K562 (cell line): ENCODE data around the gene GASK1A. TPM values are rescaled to one million over a fixed set of nuclear protein-coding genes. Genes with fewer than 3 reads are reported as not detected.

Source experiments
- CREB5 ChIP-seq: fragments of 250-450 bp; sonication (Bioruptor Pico); IDR thresholded peaks from 2 replicates; pipeline ENCODE4 v1.5.0; 2020; ENCODE audit warnings: mild to moderate bottlenecking
- CREBBP ChIP-seq: IDR thresholded peaks from one replicate; pipeline ENCODE4 v1.6.1; 2012; ENCODE audit warnings: low read depth, mild to moderate bottlenecking, control low read depth, inconsistent platforms, low read length
- FOXM1 ChIP-seq, 2 experiments: fragments of 450-650 bp in 1 of 2; sonication (generic) in 1 of 2; formaldehyde crosslinking in 1 of 2; IDR thresholded peaks; 2 replicates each; pipeline versions ENCODE4 v1.6.1 to v1.9.0; 2017 to 2022; ENCODE audit warnings: low read depth in 2 of 2, mild to moderate bottlenecking in 2 of 2, missing genetic modification reagents in 1 of 2, moderate library complexity in 1 of 2
- GTF2F1 ChIP-seq: IDR thresholded peaks from 2 replicates; pipeline ENCODE4 v1.6.1; 2011; ENCODE audit warnings: low read depth, low read length, improper control_type of control experiment
- HMG20B ChIP-seq: fragments of 250-450 bp; sonication (Bioruptor Pico); IDR thresholded peaks from 2 replicates; pipeline ENCODE4 v1.5.0; 2021; ENCODE audit warnings: mild to moderate bottlenecking
- MBD2 ChIP-seq: sonication (generic); IDR thresholded peaks from 2 replicates; pipeline ENCODE4 v1.6.1; 2016; ENCODE audit warnings: low read depth, borderline replicate concordance
- MCM5 ChIP-seq: fragments of 450-650 bp; IDR thresholded peaks from 2 replicates; pipeline ENCODE4 v1.6.1; 2016; ENCODE audit warnings: low read depth
- MLLT1 ChIP-seq, 2 experiments: fragments of 450-650 bp; IDR thresholded peaks; 2 replicates each; pipeline ENCODE4 v1.6.1; 2016
- MTF1 ChIP-seq: fragments of 250-450 bp; sonication (Bioruptor Pico); IDR thresholded peaks from 2 replicates; pipeline ENCODE4 v1.9.0; 2021; ENCODE audit warnings: moderate library complexity, mild to moderate bottlenecking, inconsistent platforms, borderline replicate concordance
- NCOA2 ChIP-seq, 2 experiments: fragments of 450-650 bp; IDR thresholded peaks; 2 replicates each; pipeline ENCODE4 v1.6.1; 2018; ENCODE audit warnings: mild to moderate bottlenecking in 2 of 2, moderate library complexity in 1 of 2; ENCODE audit not compliant: partially characterized antibody in 2 of 2
- RAD21 ChIP-seq, 2 experiments: fragments of 250-450 bp in 1 of 2; fragments of 450-650 bp in 1 of 2; sonication (Bioruptor Pico) in 1 of 2; formaldehyde crosslinking in 1 of 2; IDR thresholded peaks in 1 of 2; conservative IDR thresholded peaks in 1 of 2; 2 replicates each; pipeline versions ENCODE4 v1.4.0 to v1.8.0; 2020 to 2022; ENCODE audit warnings: mild to moderate bottlenecking in 2 of 2, moderate library complexity in 1 of 2
- REST ChIP-seq, 2 experiments: fragments of 450-650 bp; formaldehyde crosslinking in 1 of 2; IDR thresholded peaks; 2 replicates each; pipeline versions ENCODE4 v1.4.0 to v1.6.1; 2014 to 2020; ENCODE audit warnings: mild to moderate bottlenecking in 2 of 2, borderline replicate concordance in 1 of 2, low read depth in 1 of 2
- XRCC5 ChIP-seq: fragments of 200-400 bp; formaldehyde crosslinking; IDR thresholded peaks from 2 replicates; pipeline ENCODE4 v1.6.1; 2017; ENCODE audit warnings: low read depth, mild to moderate bottlenecking, low read length
- ZNF644 ChIP-seq: fragments of 200-800 bp; sonication (Bioruptor generic); IDR thresholded peaks from 2 replicates; pipeline ENCODE4 v1.6.1; 2016; ENCODE audit warnings: low read depth, missing genetic modification characterization, missing compliant biosample characterization
- ZNF668 ChIP-seq: fragments of 250-450 bp; sonication (Bioruptor Pico); IDR thresholded peaks from 2 replicates; pipeline ENCODE4 v1.8.0; 2022; ENCODE audit warnings: mild to moderate bottlenecking, inconsistent platforms
- polyA plus RNA-seq, 8 experiments: library from polyadenylated mRNA; depleted of rRNA in 4 of 8; stranded (reverse) in 5 of 8; unstranded in 3 of 8; fragments of >200 nt; fragmentation: Nextera tagmentation in 2 of 8; fragmentation: Illumina TruSeq in 1 of 8; extraction: Ambion mirVana in 2 of 8; extraction: Trizol in 1 of 8; gene quantifications; 2 replicates each; pipeline versions ENCODE4 v1.2.1 to v1.2.3, GENCODE V29; 2011 to 2014; ENCODE audit warnings: inconsistent platforms in 1 of 8, missing spikeins in 1 of 8
- total RNA-seq, 7 experiments: library from RNA; depleted of rRNA in 6 of 7; stranded (reverse); fragments of >200 nt in 6 of 7; fragmentation: Illumina TruSeq in 2 of 7; extraction: Trizol in 2 of 7; gene quantifications; 2 replicates each; pipeline versions ENCODE4 v1.2.1 to v1.2.3, GENCODE V29; 2011 to 2021; ENCODE audit warnings: low replicate concordance in 1 of 7

The GASK1A gene
- total and polyA plus RNA-seq, 9 of the 15 experiments (the other 6 are each of a cell fraction or from before 2014, with no cell fraction given) = 0.04 to 0.11 (median 0.05) TPM; not detected in 5

- TF ChIP-seq REST (IDR thresholded peaks at IDR 0.05; ENCODE audit: borderline replicate concordance) = peak; percentile 13; the same call in 1 of the 2 replicates
- TF ChIP-seq REST (CRISPR knock-in tag; IDR thresholded peaks at IDR 0.05; ENCODE audit: low read depth) = no peak
- TF ChIP-seq ZNF644 = peak; percentile 29; the same call in 1 of the 2 replicates
- TF ChIP-seq MLLT1 (IDR thresholded peaks at IDR 0.05) = no peak
- TF ChIP-seq CREBBP = no peak
- no peak for TF ChIP-seq CREB5 (CRISPR knock-in tag)
- peak; percentile 26 to 55; a peak in 3 of 4 replicates for TF ChIP-seq RAD21 (CRISPR knock-in tag; conservative IDR thresholded peaks at IDR 0.05 in 1 of 2, IDR thresholded peaks at IDR 0.05 in 1 of 2)
- TF ChIP-seq FOXM1 (IDR thresholded peaks at IDR 0.05; ENCODE audit: low read depth) = no peak
- no peak for TF ChIP-seq FOXM1 (CRISPR knock-in tag; IDR thresholded peaks at IDR 0.05; ENCODE audit: low read depth)
- TF ChIP-seq MCM5 = no peak
- no peak for TF ChIP-seq XRCC5
- no peak for TF ChIP-seq MTF1 (CRISPR knock-in tag)
- no peak for TF ChIP-seq NCOA2 (IDR thresholded peaks at IDR 0.05; ENCODE audit: partially characterized antibody in 2 of 2)
- TF ChIP-seq HMG20B = no peak
- no peak for TF ChIP-seq MBD2
- TF ChIP-seq GTF2F1 = no peak
- TF ChIP-seq ZNF668 = no peak
These were observed 108.2 kb downstream of the GASK1A start (continued) for GRCh38 chr3:43087249-43087776.
